Tibial nerve (tissue), 4 donors: ENCODE measurements around the gene EBI3. TPM values are rescaled to one million over a fixed set of nuclear protein-coding genes. Genes with fewer than 3 reads are reported as not detected.

ENCODE experiments used
- DNase-seq, 2 donors: peaks; one replicate each; pipeline ENCODE4 v3.0.0-alpha.2; 2019; ENCODE audit warnings: low spot score in 2 of 2
- H3K27ac ChIP-seq, 4 donors: fragments of 200-600 bp; sonication (generic) in 3 of 4; one replicate each; pipeline ENCODE4 v1.5.1; 2017 to 2019; ENCODE audit warnings: mild to moderate bottlenecking in 1 of 4
- H3K27me3 ChIP-seq, 2 donors: fragments of 200-600 bp; sonication (generic) in 1 of 2; one replicate each; pipeline versions ENCODE4 v1.5.1 to v1.6.0; 2017 to 2019
- H3K36me3 ChIP-seq, 3 donors: fragments of 200-600 bp; sonication (generic); one replicate each; pipeline ENCODE4 v1.5.1; 2018 to 2019
- H3K4me1 ChIP-seq, 4 donors: fragments of 200-600 bp; sonication (generic) in 3 of 4; one replicate each; pipeline ENCODE4 v1.5.1; 2017 to 2019
- H3K4me3 ChIP-seq, 4 donors: fragments of 200-600 bp; sonication (generic) in 3 of 4; one replicate each; pipeline ENCODE4 v1.5.1; 2017 to 2019; ENCODE audit warnings: mild to moderate bottlenecking in 1 of 4, moderate library complexity in 1 of 4
- H3K9me3 ChIP-seq, 4 donors: fragments of 200-600 bp; sonication (generic) in 3 of 4; one replicate each; pipeline ENCODE4 v1.5.1; 2017 to 2019
- CTCF ChIP-seq, 5 experiments: fragments of 200-600 bp in 3 of 5; fragments of 450-650 bp in 2 of 5; sonication (generic) in 3 of 5; IDR thresholded peaks; one replicate each; pipeline ENCODE4 v1.5.1; 2016 to 2019; ENCODE audit warnings: antibody characterized with exemption in 5 of 5, mild to moderate bottlenecking in 3 of 5, moderate library complexity in 2 of 5
- EP300 ChIP-seq, 2 donors: sonication (generic); formaldehyde crosslinking; IDR thresholded peaks; one replicate each; pipeline ENCODE4 v1.6.1; 2017; ENCODE audit warnings: antibody characterized with exemption in 2 of 2, mild to moderate bottlenecking in 1 of 2
- POLR2A ChIP-seq, 2 donors: fragments of 450-650 bp; IDR thresholded peaks; one replicate each; pipeline ENCODE4 v1.6.1; 2017; ENCODE audit warnings: antibody characterized with exemption in 2 of 2, mild to moderate bottlenecking in 2 of 2, moderate library complexity in 2 of 2
- WGBS, 2 donors: methylation state at CpG; one replicate each; pipeline ENCODE4 v1.1.5; 2018; 5-methylcytosine and 5-hydroxymethylcytosine counted together
- total RNA-seq, 4 donors: library from RNA; depleted of rRNA; stranded (reverse); fragments of >200 nt; gene quantifications; one replicate each; pipeline ENCODE4 v1.1.0, GENCODE V29; 2016

Gene EBI3
- total RNA-seq, 4 donors from 2014 or later, result 1.4 to 18.0 (median 9.0) TPM

- H3K9me3 ChIP-seq, result peaks cover 0 to 7% (median 0%) of the 10 kb centered on the region in 4 donors
- TF ChIP-seq POLR2A (IDR thresholded peaks at IDR 0.05) (no peak), EP300 (IDR thresholded peaks at IDR 0.05) (no peak), CTCF (IDR thresholded peaks at IDR 0.05) (no peak)
- WGBS, 2 donors, result 82 to 89% methylated on average over 6 of the region's 6 CpGs
- no peak overlapping the region for H3K4me3 ChIP-seq
- no peaks in the 10 kb centered on the region for H3K27me3 ChIP-seq
- no peak overlapping the region for H3K27ac ChIP-seq
- H3K36me3 ChIP-seq, result peaks cover 2 to 100% (median 42%) of the 10 kb centered on the region in 3 donors
- DNase-seq, result no peak
- H3K4me1 ChIP-seq, result peaks cover 0 to 7% (median 0%) of the 10 kb centered on the region in 4 donors
Measured at GRCh38 chr19:4257025-4257424, 27.7 kb downstream of the EBI3 start.

- no peak overlapping the region for H3K27ac ChIP-seq
- no peak for DNase-seq
- 92% methylated on average over 26 to 28 of the region's 28 CpGs for WGBS, 2 donors
- no peak overlapping the region for H3K4me3 ChIP-seq
- H3K27me3 ChIP-seq, result no peaks in the 10 kb centered on the region
- peaks cover 2 to 100% (median 42%) of the 10 kb centered on the region in 3 donors for H3K36me3 ChIP-seq
- peaks cover 0 to 7% (median 0%) of the 10 kb centered on the region in 4 donors for H3K9me3 ChIP-seq
- TF ChIP-seq CTCF (IDR thresholded peaks at IDR 0.05), result no peak
- TF ChIP-seq EP300 (IDR thresholded peaks at IDR 0.05), result no peak
- no peak for TF ChIP-seq POLR2A (IDR thresholded peaks at IDR 0.05)
- H3K4me1 ChIP-seq, result peaks cover 0 to 7% (median 0%) of the 10 kb centered on the region in 4 donors
Measured at GRCh38 chr19:4258181-4258580, 28.9 kb downstream of the EBI3 start.

- H3K4me3 ChIP-seq, result no peak overlapping the region
- WGBS, 2 donors, result 85 to 95% methylated on average over 9 to 11 of the region's 11 CpGs
- DNase-seq, result no peak
Measured at GRCh38 chr19:4260613-4261191, 31.4 kb downstream of the EBI3 start.

GRCh38 chr19:4264812-4265211, 35.5 kb downstream of the EBI3 start:
- Histone ChIP-seq H3K36me3 (peaks cover 2 to 98% (median 23%) of the 10 kb centered on the region in 3 donors), H3K9me3 (no peaks in the 10 kb centered on the region), H3K27me3 (no peaks in the 10 kb centered on the region), H3K4me1 (peaks cover 0 to 10% (median 0%) of the 10 kb centered on the region in 4 donors), H3K27ac (no peak overlapping the region), H3K4me3 (no peak overlapping the region)
- DNase-seq, result no peak
- TF ChIP-seq POLR2A (IDR thresholded peaks at IDR 0.05), result no peak
- TF ChIP-seq EP300 (IDR thresholded peaks at IDR 0.05), result no peak
- TF ChIP-seq CTCF (IDR thresholded peaks at IDR 0.05), result no peak
- 84 to 90% methylated on average over 4 of the region's 4 CpGs for WGBS, 2 donors

More at GRCh38 chr19:4260613-4261191, 31.4 kb downstream of the EBI3 start:
- H3K36me3 ChIP-seq, result peaks cover 2 to 98% (median 40%) of the 10 kb centered on the region in 3 donors
- TF ChIP-seq EP300 (IDR thresholded peaks at IDR 0.05), result no peak
- H3K9me3 ChIP-seq, result peaks cover 0 to 7% (median 0%) of the 10 kb centered on the region in 4 donors
- H3K27me3 ChIP-seq, result no peaks in the 10 kb centered on the region
- H3K27ac ChIP-seq, result no peak overlapping the region
- H3K4me1 ChIP-seq, result peaks cover 0 to 7% (median 0%) of the 10 kb centered on the region in 4 donors

- no peaks in the 10 kb centered on the region for H3K27me3 ChIP-seq
- no peak for DNase-seq
- no peak for TF ChIP-seq POLR2A (IDR thresholded peaks at IDR 0.05)
- TF ChIP-seq EP300 (IDR thresholded peaks at IDR 0.05), result no peak
- TF ChIP-seq CTCF (IDR thresholded peaks at IDR 0.05), result no peak
- peaks cover 2 to 98% (median 12%) of the 10 kb centered on the region in 3 donors for H3K36me3 ChIP-seq
- H3K9me3 ChIP-seq, result no peaks in the 10 kb centered on the region
- 84 to 85% methylated on average over 18 of the region's 18 CpGs for WGBS, 2 donors
- no peak overlapping the region for H3K27ac ChIP-seq
- H3K4me3 ChIP-seq, result no peak overlapping the region
- peaks cover 0 to 3% (median 0%) of the 10 kb centered on the region in 4 donors for H3K4me1 ChIP-seq
Measured at GRCh38 chr19:4266253-4267000, 37.1 kb downstream of the EBI3 start.
